ENCODE measurements around the gene KCNK10.

Gene KCNK10

DNA sequence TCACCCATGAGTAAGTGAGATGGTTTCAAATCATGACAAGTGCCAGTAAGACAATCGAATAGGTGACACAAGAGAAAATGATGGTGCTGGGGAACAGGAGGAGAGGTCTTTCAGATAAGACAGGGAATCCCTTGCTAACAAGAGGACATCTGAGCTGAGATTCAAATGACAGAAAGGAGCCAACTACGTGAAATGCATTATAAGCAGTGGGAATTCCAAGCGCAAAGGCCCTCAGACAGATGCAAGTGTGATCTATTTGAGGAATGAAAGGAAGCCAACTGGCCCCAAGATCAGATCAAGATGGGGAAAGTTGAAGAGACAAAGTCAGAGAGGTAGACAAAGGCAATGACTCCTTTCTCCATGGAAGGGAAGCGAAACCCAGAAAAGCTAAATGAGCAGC is 4.7 kb downstream of the KCNK10 start:
- DNase-seq: no peak

- DNase-seq: no peak
Measured at GRCh38 chr14:88316521-88316920, 6.5 kb downstream of the KCNK10 start.

DNA sequence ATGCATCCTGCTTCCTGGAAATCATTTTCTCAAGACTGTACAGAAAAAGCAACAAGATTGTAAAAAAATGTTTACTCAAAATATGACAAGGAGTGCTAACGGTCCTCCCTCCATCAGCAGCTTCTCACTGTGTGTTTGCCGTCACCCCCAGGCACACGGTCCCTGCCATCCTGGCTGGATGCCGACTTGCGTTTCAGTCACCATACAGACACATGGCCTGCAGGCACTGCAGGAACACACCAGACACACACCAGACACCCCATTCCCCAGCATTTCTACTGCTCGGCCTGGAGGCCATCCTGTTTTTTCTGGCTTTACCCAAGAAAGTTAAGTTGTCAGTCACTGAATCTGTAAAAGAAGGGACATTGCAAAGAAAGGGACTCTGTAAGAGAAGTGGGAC is 10.8 kb downstream of the KCNK10 start:
- DNase-seq: no peak

GRCh38 chr14:88311780-88312179 is 11.3 kb downstream of the KCNK10 start:
- no peak for DNase-seq

DNA sequence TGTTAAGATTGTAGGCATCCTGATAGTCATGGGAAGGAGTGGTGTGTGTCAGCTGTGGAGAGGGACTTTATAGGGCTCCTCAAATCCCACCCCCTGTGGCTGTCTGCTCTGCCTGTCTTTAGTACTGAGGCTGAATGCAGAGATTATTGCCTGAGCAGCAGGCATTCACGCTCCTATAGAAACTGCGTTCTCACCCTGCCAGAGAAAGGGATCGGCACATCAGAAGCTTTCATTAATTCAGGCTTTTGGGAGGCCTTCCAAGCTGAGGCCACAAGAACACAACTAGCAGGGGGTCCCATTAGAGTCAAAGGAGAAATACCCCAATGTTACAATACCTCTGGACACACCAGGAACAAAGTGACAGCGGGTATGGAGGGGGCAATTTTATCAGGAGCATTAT is 12.6 kb downstream of the KCNK10 start:
- no peak for DNase-seq

- no peak for DNase-seq
Measured at GRCh38 chr14:88310021-88310420, 13.0 kb downstream of the KCNK10 start.

DNA sequence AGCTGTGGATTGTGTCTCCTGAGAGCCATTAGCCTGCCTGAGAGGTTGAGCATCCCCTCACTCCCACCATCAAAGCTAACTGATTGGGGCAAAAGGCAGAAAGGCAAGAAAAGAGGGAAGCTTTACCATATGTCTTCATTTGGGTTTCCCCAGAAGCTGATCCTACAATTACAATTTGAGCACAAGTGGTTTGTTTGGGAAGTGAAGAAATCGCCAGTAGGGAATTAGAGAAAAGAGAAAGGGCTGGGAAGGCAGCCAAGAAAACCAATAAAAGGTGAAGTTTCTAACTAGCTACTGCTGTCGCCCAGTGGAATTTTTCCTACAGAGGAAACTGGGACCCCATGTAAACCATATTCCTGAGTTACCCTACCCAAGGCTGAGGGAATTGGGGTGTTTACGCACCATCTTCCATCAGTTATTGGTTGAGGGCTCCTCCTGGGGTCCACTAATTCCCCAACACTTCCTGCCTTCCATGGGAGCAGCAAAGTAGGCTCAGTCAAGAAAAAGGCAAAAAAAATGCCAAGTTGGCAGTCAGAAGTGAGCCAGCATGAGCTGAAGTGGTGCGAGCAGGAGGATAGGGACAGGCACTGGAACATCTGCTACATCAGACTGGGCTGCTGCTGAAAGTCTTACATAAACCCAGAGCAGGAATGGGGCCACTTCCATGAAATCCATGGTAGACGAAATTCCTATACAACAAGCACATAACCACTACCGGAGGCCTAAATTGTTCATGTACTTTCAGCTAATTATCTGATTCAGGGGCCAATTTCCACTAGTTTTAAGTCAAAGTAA is 17.3 kb downstream of the KCNK10 start:
- DNase-seq: no peak

- no peak for DNase-seq
Measured at GRCh38 chr14:88303041-88303440, 20.0 kb downstream of the KCNK10 start.

- no peak for DNase-seq
Measured at GRCh38 chr14:88301381-88301780, 21.7 kb downstream of the KCNK10 start.

DNA sequence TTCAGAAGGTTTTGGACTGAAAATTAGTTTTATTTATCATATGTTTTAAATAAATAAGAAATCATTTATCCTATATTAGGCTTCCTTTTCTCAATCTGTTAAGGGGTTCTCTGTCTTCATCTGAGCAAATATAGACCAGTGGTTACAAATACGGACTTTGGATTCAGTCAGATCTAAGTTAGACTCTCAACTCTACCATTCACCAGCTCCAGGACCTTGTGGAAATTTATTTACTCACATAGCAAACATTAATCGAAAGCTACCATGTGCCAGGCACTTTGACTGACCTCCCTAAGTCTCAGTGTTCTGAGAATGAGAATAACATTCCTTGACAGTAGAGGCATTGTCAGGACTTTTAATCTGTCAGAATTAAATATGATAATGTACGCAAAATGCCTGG is 22.3 kb downstream of the KCNK10 start:
- DNase-seq: no peak

- DNase-seq: no peak
Measured at GRCh38 chr14:88299865-88300530, 23.1 kb downstream of the KCNK10 start.

DNA sequence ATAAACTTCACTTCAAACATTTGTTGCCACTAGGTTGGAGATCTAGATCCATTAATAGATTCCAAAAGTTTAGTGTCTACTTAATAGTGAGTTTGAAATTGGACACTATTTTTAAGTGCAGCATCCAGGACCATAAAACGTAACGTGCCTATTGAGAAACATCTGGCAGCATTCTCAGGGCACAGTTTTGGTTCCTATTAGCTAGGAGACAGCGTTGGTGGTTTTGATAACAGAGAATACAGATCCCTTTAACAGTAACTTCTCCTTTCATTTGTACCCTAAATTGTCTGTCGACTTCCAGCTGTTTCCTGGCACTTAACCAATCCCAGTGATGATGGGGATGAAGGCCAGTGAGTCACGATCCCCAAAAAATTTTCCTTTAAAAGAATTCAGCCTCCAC is 25.8 kb downstream of the KCNK10 start:
- DNase-seq: no peak

DNA sequence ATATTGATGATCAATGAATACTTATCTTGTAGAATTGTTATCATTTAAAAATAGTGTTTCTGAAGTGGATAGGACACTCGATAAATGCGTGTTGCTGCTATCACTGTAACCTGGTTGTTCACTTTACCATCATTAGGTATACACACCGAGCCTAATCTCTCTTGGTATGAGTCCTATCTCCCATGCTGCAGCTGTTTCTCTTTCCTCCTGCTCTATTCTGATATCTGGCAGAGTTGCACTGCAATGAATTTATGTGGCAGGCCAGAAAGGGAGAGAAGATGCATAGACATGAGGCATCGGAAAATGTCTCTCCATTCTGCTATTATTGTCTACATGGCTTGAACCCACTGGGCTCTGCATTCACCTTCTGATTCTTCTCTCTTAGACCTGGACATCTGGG is 26.7 kb downstream of the KCNK10 start:
- DNase-seq: no peak

DNA sequence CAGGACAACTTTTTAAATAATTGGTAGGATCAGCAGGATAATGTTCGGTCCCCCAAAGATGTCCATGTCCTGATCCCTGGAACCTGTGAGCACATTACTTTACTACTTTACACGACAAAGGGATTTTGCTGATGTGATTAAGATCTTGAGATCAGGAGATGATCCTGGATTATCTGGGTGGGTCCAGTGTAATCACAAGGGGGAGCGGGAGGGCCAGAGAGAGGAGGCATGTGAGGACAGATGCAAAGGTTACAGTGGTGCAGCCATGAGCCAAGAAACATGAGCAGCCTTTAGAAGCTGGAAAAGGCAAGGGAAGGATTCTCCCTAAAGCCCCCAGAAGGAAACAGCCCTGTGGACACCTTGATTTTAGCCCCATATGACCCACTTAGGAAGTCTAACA is 33.1 kb downstream of the KCNK10 start:
- DNase-seq: no peak

DNA sequence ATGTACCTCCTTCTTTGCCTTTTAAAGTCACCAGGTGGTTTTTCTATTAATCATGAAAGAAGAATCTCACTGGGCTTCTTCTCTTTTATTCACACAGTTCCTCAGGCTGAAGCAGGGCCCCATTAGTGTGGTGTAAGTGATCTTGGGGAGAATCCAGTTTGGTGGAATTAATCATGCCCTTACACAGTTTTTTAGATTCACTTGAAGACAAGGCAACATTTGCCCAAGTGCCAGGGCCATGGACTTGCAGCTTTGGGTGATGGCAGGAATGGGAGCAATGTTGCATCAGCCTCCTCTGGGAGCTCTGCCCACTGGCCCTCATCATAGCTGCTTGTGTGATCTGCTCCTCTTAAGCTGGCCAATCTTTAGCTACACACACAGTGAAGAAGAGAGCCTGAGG is 33.8 kb downstream of the KCNK10 start:
- DNase-seq: no peak

GRCh38 chr14:88286309-88286708 is 36.8 kb downstream of the KCNK10 start:
- no peak for DNase-seq

GRCh38 chr14:88281447-88281846 is 41.6 kb downstream of the KCNK10 start:
- no peak for DNase-seq

DNA sequence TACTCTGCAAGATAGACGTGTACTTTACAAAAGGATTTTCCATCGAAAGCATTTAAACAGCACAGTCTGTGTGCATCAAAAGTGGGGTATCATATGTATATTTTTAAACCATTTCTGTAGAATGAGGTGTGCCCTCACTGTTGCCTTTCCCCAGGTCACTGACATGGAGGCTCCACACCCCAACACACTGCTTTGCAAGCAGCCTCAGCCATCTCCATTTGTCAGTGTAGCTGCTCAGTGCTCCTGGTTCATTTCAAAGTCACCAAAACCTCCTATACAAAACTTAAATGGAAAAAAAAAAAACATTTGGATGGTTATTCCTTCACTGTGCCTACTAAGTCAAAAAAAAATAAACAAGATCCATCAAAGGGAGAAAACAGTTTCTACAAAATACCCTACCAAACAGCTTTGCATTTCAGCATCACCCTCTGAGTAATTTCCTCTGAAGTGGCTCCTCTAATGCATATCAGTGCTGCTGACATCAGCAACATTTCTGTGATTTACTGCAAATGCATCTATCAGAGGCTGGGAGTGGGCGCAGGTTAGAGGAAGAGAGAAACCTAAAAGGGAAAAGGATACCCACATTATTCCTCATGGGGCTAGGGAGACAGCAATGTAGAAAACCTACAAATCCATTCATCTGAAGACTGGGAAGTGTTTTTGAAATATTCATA is 46.0 kb downstream of the KCNK10 start:
- no peak for DNase-seq

DNA sequence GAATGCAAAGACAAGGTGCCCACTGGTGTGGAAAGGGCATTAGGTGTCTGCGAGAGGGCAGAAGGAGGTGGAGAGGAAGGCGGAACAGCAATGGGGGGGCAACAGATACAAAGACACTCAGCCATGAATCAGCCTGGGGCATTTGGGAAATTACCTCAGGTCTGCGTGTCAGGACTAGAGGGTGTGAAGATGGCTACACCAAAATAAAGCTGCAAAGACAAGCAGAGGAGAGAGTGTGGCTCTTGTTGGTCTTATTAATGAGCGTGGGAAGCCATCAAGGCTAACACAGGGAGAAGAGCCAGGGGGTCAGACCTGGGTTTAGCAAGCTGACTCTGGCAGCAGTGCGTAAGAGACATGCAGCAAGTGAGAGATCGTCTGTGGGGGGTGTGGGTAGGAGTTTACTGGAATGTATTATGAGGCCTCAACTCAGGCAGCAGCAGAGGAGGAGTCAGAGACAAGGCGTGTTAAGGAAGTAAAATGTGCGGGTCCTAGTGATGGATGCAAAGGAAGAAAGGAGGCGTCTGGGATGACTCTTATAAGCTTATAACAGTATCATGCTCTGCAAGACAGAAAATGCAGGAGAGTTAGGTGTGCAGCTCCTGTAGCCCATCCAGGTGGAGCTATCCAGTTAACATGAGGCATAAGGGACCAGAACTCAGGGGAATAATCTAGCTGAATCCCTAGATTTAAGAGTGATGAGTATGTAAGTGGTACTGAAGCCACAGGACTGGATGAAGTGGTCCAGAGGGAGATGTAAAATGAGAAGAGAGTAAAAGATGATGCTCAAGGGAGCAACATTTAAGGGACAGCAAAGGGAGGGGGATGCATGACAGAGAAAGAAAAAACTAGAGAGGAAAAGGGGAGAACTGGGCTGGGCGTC is 50.4 kb downstream of the KCNK10 start:
- no peak for DNase-seq

DNA sequence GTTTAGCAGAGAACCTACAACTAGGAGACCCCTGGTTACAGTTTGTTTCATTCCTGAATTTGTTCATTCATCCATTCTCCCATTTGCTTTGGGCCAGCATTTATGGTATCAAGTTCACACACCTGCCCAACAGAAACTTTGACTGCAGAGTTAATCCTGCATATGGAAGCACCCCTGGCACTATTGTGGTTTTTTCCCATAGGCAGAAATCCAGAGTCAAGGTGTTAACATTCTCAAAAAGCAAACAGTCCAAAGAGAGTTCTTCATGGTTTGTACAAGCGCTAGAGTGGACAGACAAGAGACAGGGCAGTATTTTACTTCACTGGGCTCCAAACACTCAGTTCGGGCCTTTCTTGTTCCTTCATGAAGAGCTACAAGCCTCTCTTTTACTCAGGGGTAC is 51.9 kb downstream of the KCNK10 start:
- DNase-seq: no peak

GRCh38 chr14:88270776-88271175 is 52.3 kb downstream of the KCNK10 start:
- DNase-seq: no peak

DNA sequence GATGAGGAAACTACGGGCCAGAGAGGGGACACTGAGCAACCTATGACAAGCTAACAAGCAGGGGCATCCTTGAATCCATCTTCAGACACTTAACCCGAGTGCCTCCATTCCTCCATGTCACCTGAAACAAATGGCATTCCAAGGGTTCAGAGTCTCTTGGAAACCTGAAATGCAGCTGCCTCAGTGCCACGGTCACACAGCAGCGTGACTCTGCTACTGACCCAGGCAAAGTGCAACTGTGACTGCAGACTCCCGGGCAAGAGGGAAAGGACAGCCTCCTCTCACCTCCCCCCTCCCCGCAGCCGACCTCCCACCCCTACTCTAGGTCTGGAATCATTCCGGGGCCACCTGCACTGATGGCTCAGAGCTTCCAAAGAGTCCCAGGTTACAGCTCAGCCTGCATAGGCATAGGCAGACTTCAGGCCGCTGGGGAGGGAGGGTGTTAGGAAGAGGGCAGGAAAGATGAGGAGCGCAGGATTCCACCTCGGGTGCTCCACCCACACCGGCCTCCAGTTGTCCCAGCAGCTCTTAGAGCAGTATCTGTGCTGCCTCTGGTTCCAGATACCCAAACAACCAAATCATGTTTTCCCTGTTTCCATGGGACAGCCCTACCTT is 53.2 kb downstream of the KCNK10 start:
- DNase-seq: no peak

DNA sequence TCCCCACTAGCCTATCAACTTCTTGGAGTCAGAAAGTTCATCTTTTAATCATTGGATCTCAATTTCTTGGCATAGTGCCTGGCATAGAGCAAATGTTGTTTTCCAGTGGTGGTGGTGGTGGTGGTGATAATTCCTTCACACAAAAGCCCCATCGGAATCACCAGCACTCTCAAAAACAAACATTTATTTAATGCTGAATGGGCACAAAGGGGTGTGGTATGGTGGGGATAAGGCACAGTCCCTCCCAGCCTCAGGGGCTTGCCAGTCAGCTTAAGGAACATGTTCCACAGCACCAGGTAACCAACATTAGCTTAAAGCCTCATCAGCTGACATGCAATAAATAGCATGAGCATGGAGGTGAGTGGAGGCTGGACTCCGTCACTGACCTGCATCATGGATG is 56.6 kb downstream of the KCNK10 start:
- DNase-seq: no peak

Measured in stimulated activated CD4-positive, alpha-beta T cell treated with anti-CD3 and anti-CD28 coated beads, Interleukin-12 subunit alpha, Interleukin-12 subunit beta, amount 100 ng/mL, for 4 hours (primary cell).